ENCODE data around the gene APCDD1. TPM values are rescaled to one million over a fixed set of nuclear protein-coding genes. Genes with fewer than 3 reads are reported as not detected.

Gene APCDD1
- total and polyA plus RNA-seq, 4 donors: 0.51 to 2.8 (median 1.5) TPM

DNA sequence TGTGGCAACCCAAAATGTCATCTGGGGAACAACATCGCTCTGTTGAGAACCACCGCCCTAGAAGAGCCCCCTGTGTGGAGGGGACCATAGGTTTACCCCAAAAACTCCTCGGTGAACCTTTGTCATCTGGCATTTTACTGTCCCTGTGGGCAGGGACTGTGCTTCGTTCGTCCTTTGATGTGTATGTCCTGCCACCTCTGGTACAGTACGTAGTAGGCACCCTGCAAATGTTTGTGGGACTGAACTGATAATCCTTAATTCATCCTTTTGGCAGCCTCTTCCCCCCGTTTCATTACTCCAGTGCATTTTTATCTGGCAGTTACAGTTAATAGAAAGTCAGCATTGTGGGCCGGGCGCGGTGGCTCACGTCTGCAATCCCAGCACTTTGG lies 72.1 kb downstream of the APCDD1 start:
- Histone ChIP-seq H3K27ac (ENCODE audit: low read depth in 1 of 2, low read length in 2 of 2) (peak overlapping the region; percentile 60 to 77), H3K4me3 (ENCODE audit: low read depth in 1 of 3, low read length in 3 of 3) (peak overlapping the region; percentile 92 to 98 (median 97)), H3K9ac (ENCODE audit: low read depth in 1 of 2, low read length in 2 of 2) (peak overlapping the region; percentile 4 to 70), H3K36me3 (ENCODE audit: control insufficient read depth in 4 of 4, insufficient read depth in 3 of 4, low read depth in 1 of 4, low read length in 3 of 4) (no peaks in the 10 kb centered on the region), H3K27me3 (ENCODE audit: control insufficient read depth in 4 of 4, insufficient read depth in 4 of 4, low read length in 3 of 4) (no peaks in the 10 kb centered on the region), H3K4me1 (ENCODE audit: control insufficient read depth in 4 of 4, insufficient read depth in 4 of 4, low read length in 3 of 4) (peaks cover 9 to 30% (median 20%) of the 10 kb centered on the region in 4 donors), H3K9me3 (ENCODE audit: control insufficient read depth in 4 of 4, low read length in 3 of 4) (no peaks in the 10 kb centered on the region)
- TF ChIP-seq HNF4G (IDR thresholded peaks at IDR 0.05) (no peak), REST (IDR thresholded peaks at IDR 0.05) (no peak), EGR1 (IDR thresholded peaks at IDR 0.05; ENCODE audit: low read depth in 2 of 2) (no peak), JUND (IDR thresholded peaks at IDR 0.05) (no peak), TAF1 (conservative IDR thresholded peaks at IDR 0.05) (no peak), SP1 (IDR thresholded peaks at IDR 0.05) (no peak), RXRA (IDR thresholded peaks at IDR 0.05) (no peak), HNF4A (conservative IDR thresholded peaks at IDR 0.05) (no peak), NR2F2 (IDR thresholded peaks at IDR 0.05) (no peak), FOXA2 (IDR thresholded peaks at IDR 0.05) (no peak), RAD21 (IDR thresholded peaks at IDR 0.05) (no peak), ZBTB33 (IDR thresholded peaks at IDR 0.05) (no peak), FOXA1 (IDR thresholded peaks at IDR 0.05) (no peak), MAX (IDR thresholded peaks at IDR 0.05) (no peak)
- TF ChIP-seq, protein P1, sequence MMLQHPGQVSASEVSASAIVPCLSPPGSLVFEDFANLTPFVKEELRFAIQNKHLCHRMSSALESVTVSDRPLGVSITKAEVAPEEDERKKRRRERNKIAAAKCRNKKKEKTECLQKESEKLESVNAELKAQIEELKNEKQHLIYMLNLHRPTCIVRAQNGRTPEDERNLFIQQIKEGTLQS (IDR thresholded peaks at IDR 0.05): no peak
- TF ChIP-seq, protein P2, sequence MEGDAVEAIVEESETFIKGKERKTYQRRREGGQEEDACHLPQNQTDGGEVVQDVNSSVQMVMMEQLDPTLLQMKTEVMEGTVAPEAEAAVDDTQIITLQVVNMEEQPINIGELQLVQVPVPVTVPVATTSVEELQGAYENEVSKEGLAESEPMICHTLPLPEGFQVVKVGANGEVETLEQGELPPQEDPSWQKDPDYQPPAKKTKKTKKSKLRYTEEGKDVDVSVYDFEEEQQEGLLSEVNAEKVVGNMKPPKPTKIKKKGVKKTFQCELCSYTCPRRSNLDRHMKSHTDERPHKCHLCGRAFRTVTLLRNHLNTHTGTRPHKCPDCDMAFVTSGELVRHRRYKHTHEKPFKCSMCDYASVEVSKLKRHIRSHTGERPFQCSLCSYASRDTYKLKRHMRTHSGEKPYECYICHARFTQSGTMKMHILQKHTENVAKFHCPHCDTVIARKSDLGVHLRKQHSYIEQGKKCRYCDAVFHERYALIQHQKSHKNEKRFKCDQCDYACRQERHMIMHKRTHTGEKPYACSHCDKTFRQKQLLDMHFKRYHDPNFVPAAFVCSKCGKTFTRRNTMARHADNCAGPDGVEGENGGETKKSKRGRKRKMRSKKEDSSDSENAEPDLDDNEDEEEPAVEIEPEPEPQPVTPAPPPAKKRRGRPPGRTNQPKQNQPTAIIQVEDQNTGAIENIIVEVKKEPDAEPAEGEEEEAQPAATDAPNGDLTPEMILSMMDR (IDR thresholded peaks at IDR 0.05; ENCODE audit: low read depth, low read length, missing input control): no peak
- no peak for DNase-seq (ENCODE audit: low spot score)
- WGBS: 10% methylated on average over 11 of the region's 11 CpGs

- H3K4me1 ChIP-seq (ENCODE audit: control insufficient read depth in 4 of 4, insufficient read depth in 4 of 4, low read length in 3 of 4): peaks cover 9 to 30% (median 20%) of the 10 kb centered on the region in 4 donors
- TF ChIP-seq GABPA (IDR thresholded peaks at IDR 0.05 in 1 of 2, conservative IDR thresholded peaks at IDR 0.05 in 1 of 2) (no peak), RAD21 (IDR thresholded peaks at IDR 0.05) (no peak), RXRA (IDR thresholded peaks at IDR 0.05) (no peak), FOXA1 (IDR thresholded peaks at IDR 0.05) (no peak), YY1 (IDR thresholded peaks at IDR 0.05) (no peak), EGR1 (IDR thresholded peaks at IDR 0.05; ENCODE audit: low read depth in 2 of 2) (no peak), TAF1 (conservative IDR thresholded peaks at IDR 0.05) (no peak), FOXA2 (IDR thresholded peaks at IDR 0.05) (no peak), ZBTB33 (IDR thresholded peaks at IDR 0.05) (no peak), MAX (IDR thresholded peaks at IDR 0.05) (no peak), NR2F2 (IDR thresholded peaks at IDR 0.05) (no peak), HNF4G (IDR thresholded peaks at IDR 0.05) (no peak), HNF4A (conservative IDR thresholded peaks at IDR 0.05) (no peak)
- TF ChIP-seq, protein P2 (IDR thresholded peaks at IDR 0.05; ENCODE audit: low read depth, low read length, missing input control): no peak
- TF ChIP-seq, protein P1 (IDR thresholded peaks at IDR 0.05): no peak
Observed at GRCh38 chr18:10528439-10528838, 74.0 kb downstream of the APCDD1 start.

More at GRCh38 chr18:10528439-10528838, 74.0 kb downstream of the APCDD1 start:
- H3K9me3 ChIP-seq (ENCODE audit: control insufficient read depth in 4 of 4, low read length in 3 of 4): no peaks in the 10 kb centered on the region
- no peak overlapping the region for H3K27ac ChIP-seq (ENCODE audit: low read depth in 1 of 2, low read length in 2 of 2)
- 85% methylated on average over 3 of the region's 3 CpGs for WGBS
- DNase-seq (ENCODE audit: low spot score): no peak
- no peak overlapping the region for H3K4me3 ChIP-seq (ENCODE audit: low read depth in 1 of 3, low read length in 3 of 3)
- no peak overlapping the region for H3K9ac ChIP-seq (ENCODE audit: low read depth in 1 of 2, low read length in 2 of 2)
- H3K27me3 ChIP-seq (ENCODE audit: control insufficient read depth in 4 of 4, insufficient read depth in 4 of 4, low read length in 3 of 4): no peaks in the 10 kb centered on the region
- H3K36me3 ChIP-seq (ENCODE audit: control insufficient read depth in 4 of 4, insufficient read depth in 3 of 4, low read depth in 1 of 4, low read length in 3 of 4): no peaks in the 10 kb centered on the region

All from liver (tissue), 9 donors.